Liver (tissue), 3 donors: ENCODE results near the gene PAPPA.

Experiments used
- EGR1 ChIP-seq, 2 donors: IDR thresholded peaks; 2 replicates each; pipeline ENCODE4 v1.6.1; 2016 to 2018; ENCODE audit warnings: antibody characterized with exemption in 2 of 2, low read depth in 2 of 2
- FOXA1 ChIP-seq: IDR thresholded peaks from 2 replicates; pipeline ENCODE4 v1.6.1; 2016; ENCODE audit warnings: antibody characterized with exemption
- GABPA ChIP-seq, 2 donors: IDR thresholded peaks in 1 of 2; conservative IDR thresholded peaks in 1 of 2; 2 replicates each; pipeline ENCODE4 v1.6.1; 2016; ENCODE audit warnings: antibody characterized with exemption in 2 of 2, mild to moderate bottlenecking in 1 of 2, moderate library complexity in 1 of 2
- JUND ChIP-seq, 2 donors: IDR thresholded peaks; 2 replicates each; pipeline ENCODE4 v1.6.1; 2016; ENCODE audit warnings: antibody characterized with exemption in 2 of 2
- NR2F2 ChIP-seq: IDR thresholded peaks from 2 replicates; pipeline ENCODE4 v1.6.1; 2016; ENCODE audit warnings: antibody characterized with exemption
- RAD21 ChIP-seq, 2 donors: IDR thresholded peaks; 2 replicates each; pipeline ENCODE4 v1.6.1; 2016; ENCODE audit warnings: antibody characterized with exemption in 2 of 2, mild to moderate bottlenecking in 2 of 2
- REST ChIP-seq: IDR thresholded peaks from 2 replicates; pipeline ENCODE4 v1.6.1; 2016; ENCODE audit warnings: antibody characterized with exemption, mild to moderate bottlenecking
- RXRA ChIP-seq, 2 donors: IDR thresholded peaks; 2 replicates each; pipeline ENCODE4 v1.6.1; 2017 to 2018; ENCODE audit warnings: antibody characterized with exemption in 2 of 2, mild to moderate bottlenecking in 1 of 2
- TAF1 ChIP-seq: conservative IDR thresholded peaks from 2 replicates; pipeline ENCODE4 v1.6.1; 2016; ENCODE audit warnings: antibody characterized with exemption, mild to moderate bottlenecking
- YY1 ChIP-seq: IDR thresholded peaks from 2 replicates; pipeline ENCODE4 v1.6.1; 2016; ENCODE audit warnings: antibody characterized with exemption, mild to moderate bottlenecking
- ZBTB33 ChIP-seq: IDR thresholded peaks from 2 replicates; pipeline ENCODE4 v1.6.1; 2016; ENCODE audit warnings: antibody characterized with exemption
- TF ChIP-seq, protein P1 (sequence below): fragments of 150-350 bp; IDR thresholded peaks from 2 replicates; pipeline ENCODE4 v1.5.1; 2017; ENCODE audit warnings: improper control_type of control experiment, low read depth, low read length; ENCODE audit not compliant: missing input control
- TF ChIP-seq, protein P2 (sequence below): IDR thresholded peaks from 2 replicates; pipeline ENCODE4 v1.6.1; 2016; ENCODE audit warnings: antibody characterized with exemption
- TF ChIP-seq, protein P3 (sequence below): IDR thresholded peaks from 2 replicates; pipeline ENCODE4 v1.6.1; 2016; ENCODE audit warnings: antibody characterized with exemption
- donor health status: healthy.
- donor health status: healthy.

GRCh38 chr9:116393198-116393597 is 239.6 kb downstream of the PAPPA start:
- TF ChIP-seq, protein P1, sequence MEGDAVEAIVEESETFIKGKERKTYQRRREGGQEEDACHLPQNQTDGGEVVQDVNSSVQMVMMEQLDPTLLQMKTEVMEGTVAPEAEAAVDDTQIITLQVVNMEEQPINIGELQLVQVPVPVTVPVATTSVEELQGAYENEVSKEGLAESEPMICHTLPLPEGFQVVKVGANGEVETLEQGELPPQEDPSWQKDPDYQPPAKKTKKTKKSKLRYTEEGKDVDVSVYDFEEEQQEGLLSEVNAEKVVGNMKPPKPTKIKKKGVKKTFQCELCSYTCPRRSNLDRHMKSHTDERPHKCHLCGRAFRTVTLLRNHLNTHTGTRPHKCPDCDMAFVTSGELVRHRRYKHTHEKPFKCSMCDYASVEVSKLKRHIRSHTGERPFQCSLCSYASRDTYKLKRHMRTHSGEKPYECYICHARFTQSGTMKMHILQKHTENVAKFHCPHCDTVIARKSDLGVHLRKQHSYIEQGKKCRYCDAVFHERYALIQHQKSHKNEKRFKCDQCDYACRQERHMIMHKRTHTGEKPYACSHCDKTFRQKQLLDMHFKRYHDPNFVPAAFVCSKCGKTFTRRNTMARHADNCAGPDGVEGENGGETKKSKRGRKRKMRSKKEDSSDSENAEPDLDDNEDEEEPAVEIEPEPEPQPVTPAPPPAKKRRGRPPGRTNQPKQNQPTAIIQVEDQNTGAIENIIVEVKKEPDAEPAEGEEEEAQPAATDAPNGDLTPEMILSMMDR: no peak
- TF ChIP-seq ZBTB33 (no peak), RAD21 (IDR thresholded peaks at IDR 0.05) (no peak), REST (no peak), GABPA (IDR thresholded peaks at IDR 0.05 in 1 of 2, conservative IDR thresholded peaks at IDR 0.05 in 1 of 2) (no peak), TAF1 (no peak), RXRA (IDR thresholded peaks at IDR 0.05) (no peak), YY1 (no peak), EGR1 (IDR thresholded peaks at IDR 0.05; ENCODE audit: low read depth in 2 of 2) (no peak), FOXA1 (no peak), NR2F2 (no peak), JUND (IDR thresholded peaks at IDR 0.05) (no peak)
- TF ChIP-seq, protein P2, sequence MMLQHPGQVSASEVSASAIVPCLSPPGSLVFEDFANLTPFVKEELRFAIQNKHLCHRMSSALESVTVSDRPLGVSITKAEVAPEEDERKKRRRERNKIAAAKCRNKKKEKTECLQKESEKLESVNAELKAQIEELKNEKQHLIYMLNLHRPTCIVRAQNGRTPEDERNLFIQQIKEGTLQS: no peak
- TF ChIP-seq, protein P3, sequence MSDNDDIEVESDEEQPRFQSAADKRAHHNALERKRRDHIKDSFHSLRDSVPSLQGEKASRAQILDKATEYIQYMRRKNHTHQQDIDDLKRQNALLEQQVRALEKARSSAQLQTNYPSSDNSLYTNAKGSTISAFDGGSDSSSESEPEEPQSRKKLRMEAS: no peak
